Left ventricle myocardium superior (tissue), 1 donor: ENCODE measurements around the gene NIN. TPM values are rescaled to one million over a fixed set of nuclear protein-coding genes. Genes with fewer than 3 reads are reported as not detected.

Source experiments
- ATAC-seq: fragments of 200-7000 bp; cut with Tn5 transposase; one replicate; pipeline ENCODE4 v1.9.1; 2020; ENCODE audit warnings: mild to moderate bottlenecking, moderate library complexity
- DNase-seq: peaks from one replicate; pipeline ENCODE4 v3.0.0-alpha.2; 2020
- intact Hi-C: fragments of 100-400 bp; cut with micrococcal nuclease; formaldehyde crosslinking; loops from one replicate; pipeline ENCODE4 v1.11.0; 2022
- total RNA-seq: library from RNA; stranded (reverse); fragmentation: NEBNext Ultra II Directional; extraction: Animal tissue kit (Norgen Biotek cat#: 25700); gene quantifications from one replicate; pipeline ENCODE4 v1.2.1, GENCODE V29; 2021
- donor health status: DM: no; HTN: yes; CAD: no; lungs with severe emphysema.

The NIN gene
- total RNA-seq, 1 donor from 2014 or later: 21.3 TPM

- ATAC-seq (no peak), DNase-seq (no peak)
- intact Hi-C loops: no loop called here
Observed at GRCh38 chr14:50744231-50744630, 86.7 kb downstream of the NIN start.

GRCh38 chr14:50741567-50741966 lies 89.4 kb downstream of the NIN start:
- ATAC-seq (no peak), DNase-seq (no peak)
- intact Hi-C loops: no loop called here

GRCh38 chr14:50740856-50741255 lies 90.1 kb downstream of the NIN start:
- no peak for DNase-seq
- intact Hi-C loops: no loop called here
- ATAC-seq: no peak

GRCh38 chr14:50739186-50739585 lies 91.8 kb downstream of the NIN start:
- intact Hi-C loops: no loop called here
- ATAC-seq (peak; percentile 51), DNase-seq (no peak)

GRCh38 chr14:50736932-50737419 lies 94.0 kb downstream of the NIN start:
- ATAC-seq (no peak), DNase-seq (no peak)
- intact Hi-C loops: no loop called here

GRCh38 chr14:50734950-50735695 lies 95.8 kb downstream of the NIN start:
- no peak for DNase-seq
- ATAC-seq: no peak
- intact Hi-C loops: no loop called here

GRCh38 chr14:50733494-50733893 lies 97.5 kb downstream of the NIN start:
- intact Hi-C loops: no loop called here
- ATAC-seq: no peak

GRCh38 chr14:50728836-50729235 lies 102.1 kb downstream of the NIN start:
- DNase-seq (no peak), ATAC-seq (no peak)
- intact Hi-C loops: no loop called here

More at GRCh38 chr14:50733494-50733893, 97.5 kb downstream of the NIN start:
- DNase-seq: no peak

GRCh38 chr14:50726372-50727107 lies 104.4 kb downstream of the NIN start:
- no peak for DNase-seq
- intact Hi-C loops: no loop called here

GRCh38 chr14:50725761-50726160 lies 105.2 kb downstream of the NIN start:
- intact Hi-C loops: no loop called here
- DNase-seq (no peak), ATAC-seq (no peak)

More at GRCh38 chr14:50726372-50727107, 104.4 kb downstream of the NIN start:
- no peak for ATAC-seq

- intact Hi-C loops: no loop called here
- no peak for DNase-seq
Observed at GRCh38 chr14:50719911-50720759, 110.8 kb downstream of the NIN start.

GRCh38 chr14:50718949-50719348 lies 112.0 kb downstream of the NIN start:
- intact Hi-C loops: no loop called here
- ATAC-seq (peak; percentile 38), DNase-seq (no peak)

More at GRCh38 chr14:50719911-50720759, 110.8 kb downstream of the NIN start:
- ATAC-seq: no peak

GRCh38 chr14:50717811-50718210 lies 113.2 kb downstream of the NIN start:
- intact Hi-C loops: no loop called here
- no peak for DNase-seq
- no peak for ATAC-seq

- intact Hi-C loops: no loop called here
- ATAC-seq: no peak
Observed at GRCh38 chr14:50714450-50715073, 116.4 kb downstream of the NIN start.

GRCh38 chr14:50711043-50711442 lies 119.9 kb downstream of the NIN start:
- intact Hi-C loops: no loop called here
- DNase-seq (no peak), ATAC-seq (no peak)

More at GRCh38 chr14:50714450-50715073, 116.4 kb downstream of the NIN start:
- no peak for DNase-seq

GRCh38 chr14:50705026-50705593 lies 125.9 kb downstream of the NIN start:
- ATAC-seq (peak; percentile 90), DNase-seq (peak; percentile 33)
- intact Hi-C loops: no loop called here

GRCh38 chr14:50704454-50705010 lies 126.4 kb downstream of the NIN start:
- DNase-seq: no peak
- intact Hi-C loops: no loop called here
- no peak for ATAC-seq

GRCh38 chr14:50697659-50698290 lies 133.2 kb downstream of the NIN start:
- no peak for DNase-seq
- ATAC-seq: no peak
- intact Hi-C loops: no loop called here
